GM12873 (cell line): Measurements from ENCODE around the gene PRF1.

Experiments
- CTCF ChIP-seq: IDR thresholded peaks from 2 replicates; pipeline ENCODE4 v1.5.1; 2012; ENCODE audit warnings: low read depth, mild to moderate bottlenecking, moderate library complexity, low read length, control low read depth; ENCODE audit not compliant: insufficient read depth; ENCODE audit errors: missing control alignments

Gene PRF1

GRCh38 chr10:70634011-70634410 lies 31.5 kb upstream of the PRF1 start:
- no peak for TF ChIP-seq CTCF

- no peak for TF ChIP-seq CTCF
Observed at GRCh38 chr10:70629338-70629737, 26.8 kb upstream of the PRF1 start.

GRCh38 chr10:70626056-70626455 lies 23.5 kb upstream of the PRF1 start:
- TF ChIP-seq CTCF: no peak

GRCh38 chr10:70622981-70623844 lies 20.7 kb upstream of the PRF1 start:
- TF ChIP-seq CTCF: no peak

DNA sequence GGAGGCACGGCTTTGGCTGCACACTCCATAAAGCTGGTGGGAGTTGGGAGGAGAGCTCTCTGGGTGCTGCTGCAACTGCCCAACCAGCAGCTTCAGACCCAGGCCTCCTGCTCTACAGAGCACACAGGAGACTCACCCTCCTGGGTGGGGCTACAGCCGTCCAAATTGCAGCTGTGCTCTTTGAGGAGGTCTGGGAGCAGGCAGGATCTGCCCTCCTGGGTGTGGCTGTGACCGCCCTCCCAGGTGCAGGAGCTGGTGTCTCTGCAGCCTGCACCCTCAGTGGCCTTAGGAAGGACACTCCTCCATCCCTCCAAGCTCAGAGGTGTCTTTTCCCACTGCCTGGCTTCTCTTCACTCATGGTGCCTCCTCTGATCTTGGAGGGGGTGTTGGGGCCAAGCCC lies 20.0 kb upstream of the PRF1 start:
- TF ChIP-seq CTCF: no peak

DNA sequence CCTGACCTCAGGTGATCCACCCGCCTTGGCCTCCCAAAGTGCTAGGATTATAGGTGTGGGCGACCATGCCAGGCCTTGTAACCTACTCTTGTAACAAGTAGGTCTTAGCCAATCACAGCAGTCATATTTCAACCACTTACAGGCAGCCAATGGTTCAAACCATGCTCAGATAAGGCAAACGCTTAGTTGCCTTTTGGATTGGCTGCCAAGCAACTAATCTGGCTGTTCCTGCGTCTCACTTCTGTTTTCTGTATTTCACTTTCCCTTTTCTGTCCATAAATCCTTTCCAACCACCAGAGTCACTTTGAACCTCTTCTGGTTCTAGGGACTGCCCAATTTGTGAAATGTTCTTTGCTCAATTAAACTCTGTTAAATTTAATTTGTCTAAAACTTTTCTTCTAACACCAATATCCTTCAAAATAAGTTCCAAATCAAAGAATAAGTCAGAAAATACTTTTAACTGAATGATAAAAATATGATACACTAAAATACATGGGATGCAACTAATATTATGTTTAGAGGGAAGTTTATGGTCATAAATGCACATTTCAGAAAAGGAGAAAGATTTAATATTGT lies 19.1 kb upstream of the PRF1 start:
- no peak for TF ChIP-seq CTCF

DNA sequence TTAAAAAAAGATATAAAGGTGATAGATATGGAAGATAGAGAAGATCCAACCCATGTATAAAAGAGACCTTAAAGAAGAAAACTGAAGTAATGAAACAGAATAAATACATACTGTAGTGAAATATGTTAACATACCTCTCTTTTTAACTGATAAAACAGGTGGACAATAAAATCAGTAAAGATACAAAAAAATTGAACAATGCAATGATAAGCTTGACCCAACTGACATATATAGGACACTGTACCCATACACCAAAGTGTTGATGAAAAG lies 17.4 kb upstream of the PRF1 start:
- TF ChIP-seq CTCF: no peak
